Trophoblast cell (in vitro differentiated cells and primary cell): ENCODE measurements around the gene NF1.

Experiments used
- DNase-seq, 2 donors: peaks; one replicate each; pipeline ENCODE4 v3.0.0-alpha.2; 2016
- H2AFZ ChIP-seq: 2 replicates; pipeline ENCODE4 v1.6.1; 2013; ENCODE audit warnings: low read length, moderate library complexity, mild to moderate bottlenecking; ENCODE audit not compliant: insufficient read depth, poor library complexity
- H2AK5ac ChIP-seq: 2 replicates; pipeline ENCODE4 v1.6.1; 2013; ENCODE audit warnings: mild to moderate bottlenecking, low read length
- H2BK120ac ChIP-seq: 2 replicates; pipeline ENCODE4 v1.6.1; 2013; ENCODE audit warnings: low read length, mild to moderate bottlenecking, moderate library complexity; ENCODE audit not compliant: insufficient read depth, poor library complexity
- H2BK12ac ChIP-seq: 2 replicates; pipeline ENCODE4 v1.6.1; 2013; ENCODE audit warnings: mild to moderate bottlenecking, low read length, moderate library complexity
- H2BK5ac ChIP-seq: 2 replicates; pipeline ENCODE4 v1.6.1; 2013; ENCODE audit warnings: low read length, low read depth, moderate library complexity, mild to moderate bottlenecking; ENCODE audit not compliant: poor library complexity
- H3K14ac ChIP-seq: 2 replicates; pipeline ENCODE4 v1.6.1; 2013; ENCODE audit warnings: mild to moderate bottlenecking, low read length
- H3K18ac ChIP-seq: 2 replicates; pipeline ENCODE4 v1.6.1; 2013; ENCODE audit warnings: mild to moderate bottlenecking, low read length
- H3K23ac ChIP-seq: 2 replicates; pipeline ENCODE4 v1.6.1; 2013; ENCODE audit warnings: low read length
- H3K27ac ChIP-seq: 2 replicates; pipeline ENCODE4 v1.5.1; 2013; ENCODE audit warnings: low read depth, mild to moderate bottlenecking, inconsistent platforms, low read length, moderate library complexity
- H3K27me3 ChIP-seq: 2 replicates; pipeline ENCODE4 v1.6.1; 2013; ENCODE audit warnings: inconsistent platforms, mild to moderate bottlenecking, low read length, moderate library complexity; ENCODE audit not compliant: insufficient read depth
- H3K36me3 ChIP-seq, 2 experiments: 1 replicate in 1 of 2; 2 replicates in 1 of 2; pipeline ENCODE4 v1.6.1; 2013; ENCODE audit warnings: low read length in 2 of 2, mild to moderate bottlenecking in 2 of 2, moderate library complexity in 1 of 2; ENCODE audit not compliant: insufficient read depth in 2 of 2, control insufficient read depth in 1 of 2
- H3K4ac ChIP-seq: 2 replicates; pipeline ENCODE4 v1.6.1; 2013; ENCODE audit warnings: low read depth, mild to moderate bottlenecking, low read length, moderate library complexity
- H3K4me1 ChIP-seq, 2 experiments: 1 replicate in 1 of 2; 2 replicates in 1 of 2; pipeline ENCODE4 v1.6.1; 2013; ENCODE audit warnings: low read length in 2 of 2, mild to moderate bottlenecking in 2 of 2, moderate library complexity in 1 of 2; ENCODE audit not compliant: insufficient read depth in 2 of 2, control insufficient read depth in 1 of 2
- H3K4me2 ChIP-seq: 2 replicates; pipeline ENCODE4 v1.6.1; 2013; ENCODE audit warnings: inconsistent platforms, mild to moderate bottlenecking, low read length, moderate library complexity
- H3K4me3 ChIP-seq: 2 replicates; pipeline ENCODE4 v1.5.1; 2013; ENCODE audit warnings: mild to moderate bottlenecking, low read depth, low read length, inconsistent platforms
- H3K79me1 ChIP-seq: one replicate; pipeline ENCODE4 v1.6.1; 2013; ENCODE audit warnings: low read length
- H3K79me2 ChIP-seq: 2 replicates; pipeline ENCODE4 v1.6.1; 2013; ENCODE audit warnings: low read length, mild to moderate bottlenecking; ENCODE audit not compliant: control insufficient read depth, insufficient read depth, poor library complexity
- H3K9ac ChIP-seq: 2 replicates; pipeline ENCODE4 v1.6.1; 2013; ENCODE audit warnings: mild to moderate bottlenecking, low read length
- H3K9me3 ChIP-seq: 2 replicates; pipeline ENCODE4 v1.6.1; 2013; ENCODE audit warnings: low read depth, mild to moderate bottlenecking, control low read depth, inconsistent platforms, low read length; ENCODE audit not compliant: insufficient read depth
- H4K12ac ChIP-seq: 2 replicates; pipeline ENCODE4 v1.6.1; 2013; ENCODE audit warnings: low read depth, mild to moderate bottlenecking, low read length, moderate library complexity
- H4K8ac ChIP-seq: 2 replicates; pipeline ENCODE4 v1.6.1; 2013; ENCODE audit warnings: low read depth, mild to moderate bottlenecking, low read length, moderate library complexity
- H4K91ac ChIP-seq: one replicate; pipeline ENCODE4 v1.6.1; 2013; ENCODE audit warnings: low read depth, mild to moderate bottlenecking, low read length, moderate library complexity
- WGBS: extraction: QIAGEN DNeasy Blood & Tissue Kit; methylation state at CpG from one replicate; pipeline ENCODE4 v1.1.7; 2013; ENCODE audit warnings: missing lambda C conversion rate; ENCODE audit not compliant: insufficient read length, insufficient coverage; ENCODE audit errors: extremely low coverage; 5-methylcytosine and 5-hydroxymethylcytosine counted together

Gene NF1

DNA sequence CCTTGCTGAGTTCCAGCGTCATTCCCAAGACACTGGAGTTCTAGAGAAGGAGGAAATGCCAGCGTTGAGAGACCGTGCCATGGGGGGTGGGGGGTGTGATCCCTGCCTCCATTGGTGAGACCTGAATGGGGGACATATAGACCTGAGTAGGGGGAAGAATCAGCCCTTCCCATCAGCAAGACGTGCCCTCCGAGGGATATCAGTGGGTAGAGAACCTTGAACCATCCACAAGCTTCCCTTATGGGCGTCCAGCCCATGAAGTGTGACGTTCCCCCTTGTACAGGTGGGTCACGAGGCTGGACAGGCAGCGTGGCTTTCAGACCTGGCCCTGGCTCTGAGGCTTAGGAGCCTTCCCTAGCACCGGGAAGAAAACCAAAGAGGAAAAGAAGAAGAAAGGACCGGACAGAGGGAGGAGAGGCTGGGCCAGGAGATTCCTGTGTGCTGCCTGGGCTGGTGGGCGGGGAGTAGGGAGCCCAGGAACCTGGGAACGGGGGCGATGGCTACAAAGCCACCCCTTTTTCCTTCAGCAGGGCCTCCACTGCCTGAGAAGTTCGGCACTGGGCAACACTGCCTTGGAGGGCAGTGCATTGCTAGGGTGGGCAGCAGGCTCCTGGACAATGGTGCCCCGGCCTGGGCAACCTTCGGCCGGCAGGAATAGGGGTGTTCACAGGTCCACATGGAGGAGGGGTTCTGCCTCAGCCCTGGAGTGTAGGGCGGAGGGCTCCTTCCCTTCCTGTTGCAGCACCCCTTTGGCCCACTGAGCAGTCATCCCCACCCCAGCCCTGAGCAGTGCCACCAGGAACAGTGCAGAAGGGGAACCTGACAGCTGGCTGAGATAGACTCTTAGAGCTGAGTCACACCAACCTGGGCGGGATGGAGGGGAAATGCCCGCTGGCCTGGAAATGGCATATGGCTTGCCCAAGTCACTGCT is 303.9 kb downstream of the NF1 start:
- no peak overlapping the region for H3K9ac ChIP-seq
- no peaks in the 10 kb centered on the region for H3K4me1 ChIP-seq
- H3K4me2 ChIP-seq, result no peak overlapping the region
- no peak overlapping the region for H4K12ac ChIP-seq
- H3K4me3 ChIP-seq, result no peak overlapping the region
- no peak overlapping the region for H3K4ac ChIP-seq
- no peaks in the 10 kb centered on the region for H3K79me1 ChIP-seq
- H3K23ac ChIP-seq, result no peak overlapping the region
- H4K91ac ChIP-seq, result no peak overlapping the region
- H3K79me2 ChIP-seq, result no peaks in the 10 kb centered on the region
- H3K18ac ChIP-seq, result no peak overlapping the region
- no peak for DNase-seq
- no peaks in the 10 kb centered on the region for H3K9me3 ChIP-seq
- H2BK12ac ChIP-seq, result no peak overlapping the region
- no peak overlapping the region for H3K27ac ChIP-seq
- H2BK120ac ChIP-seq, result no peak overlapping the region
- H3K36me3 ChIP-seq, result no peaks in the 10 kb centered on the region
- no peak overlapping the region for H3K14ac ChIP-seq
- no peaks in the 10 kb centered on the region for H3K27me3 ChIP-seq
- H4K8ac ChIP-seq, result no peak overlapping the region
- no peak overlapping the region for H2BK5ac ChIP-seq
- no peak overlapping the region for H2AK5ac ChIP-seq
- no CpG with 5 or more reads among the region's 21 CpGs for WGBS
- no peak overlapping the region for H2AFZ ChIP-seq

DNA sequence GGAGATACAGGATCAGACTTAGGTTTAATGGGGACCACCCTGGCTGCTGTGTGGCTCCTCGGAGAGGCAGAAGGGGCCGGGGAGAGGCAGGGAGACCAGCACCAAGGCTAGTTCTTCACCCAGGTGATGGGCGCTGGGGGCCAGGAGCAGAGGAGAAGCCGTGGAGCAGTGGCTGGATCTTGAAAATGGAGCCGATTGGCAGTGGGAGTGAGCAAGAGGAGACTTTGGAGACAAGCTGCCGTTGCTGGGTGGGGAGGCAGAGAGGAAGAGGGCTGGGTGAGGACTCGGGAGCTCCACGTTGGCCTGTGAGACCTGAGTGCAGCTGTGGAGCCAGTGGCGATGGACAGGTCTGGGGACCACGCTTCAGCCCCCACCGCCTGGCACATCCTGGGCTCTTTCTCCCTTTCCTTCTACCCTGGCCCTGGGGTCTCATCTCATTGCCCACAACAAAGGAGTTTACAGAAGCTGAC is 305.7 kb downstream of the NF1 start:
- no peak overlapping the region for H2BK12ac ChIP-seq
- no peaks in the 10 kb centered on the region for H3K79me2 ChIP-seq
- no peak overlapping the region for H4K8ac ChIP-seq
- no peak overlapping the region for H2AFZ ChIP-seq
- no peaks in the 10 kb centered on the region for H3K27me3 ChIP-seq
- no peaks in the 10 kb centered on the region for H3K36me3 ChIP-seq
- no peak overlapping the region for H4K91ac ChIP-seq
- no peak for DNase-seq
- no peak overlapping the region for H4K12ac ChIP-seq
- no peak overlapping the region for H2BK120ac ChIP-seq
- H3K27ac ChIP-seq, result no peak overlapping the region
- no peak overlapping the region for H3K23ac ChIP-seq
- no peak overlapping the region for H3K18ac ChIP-seq
- H3K4ac ChIP-seq, result no peak overlapping the region
- H2BK5ac ChIP-seq, result no peak overlapping the region
- H3K4me3 ChIP-seq, result no peak overlapping the region
- peaks cover 3% of the 10 kb centered on the region for H3K9me3 ChIP-seq
- no peak overlapping the region for H3K14ac ChIP-seq
- peaks cover 4 to 5% of the 10 kb centered on the region in 2 experiments for H3K4me1 ChIP-seq
- no peak overlapping the region for H3K4me2 ChIP-seq
- no CpG with 5 or more reads among the region's 11 CpGs for WGBS
- no peaks in the 10 kb centered on the region for H3K79me1 ChIP-seq
- no peak overlapping the region for H3K9ac ChIP-seq
- no peak overlapping the region for H2AK5ac ChIP-seq

DNA sequence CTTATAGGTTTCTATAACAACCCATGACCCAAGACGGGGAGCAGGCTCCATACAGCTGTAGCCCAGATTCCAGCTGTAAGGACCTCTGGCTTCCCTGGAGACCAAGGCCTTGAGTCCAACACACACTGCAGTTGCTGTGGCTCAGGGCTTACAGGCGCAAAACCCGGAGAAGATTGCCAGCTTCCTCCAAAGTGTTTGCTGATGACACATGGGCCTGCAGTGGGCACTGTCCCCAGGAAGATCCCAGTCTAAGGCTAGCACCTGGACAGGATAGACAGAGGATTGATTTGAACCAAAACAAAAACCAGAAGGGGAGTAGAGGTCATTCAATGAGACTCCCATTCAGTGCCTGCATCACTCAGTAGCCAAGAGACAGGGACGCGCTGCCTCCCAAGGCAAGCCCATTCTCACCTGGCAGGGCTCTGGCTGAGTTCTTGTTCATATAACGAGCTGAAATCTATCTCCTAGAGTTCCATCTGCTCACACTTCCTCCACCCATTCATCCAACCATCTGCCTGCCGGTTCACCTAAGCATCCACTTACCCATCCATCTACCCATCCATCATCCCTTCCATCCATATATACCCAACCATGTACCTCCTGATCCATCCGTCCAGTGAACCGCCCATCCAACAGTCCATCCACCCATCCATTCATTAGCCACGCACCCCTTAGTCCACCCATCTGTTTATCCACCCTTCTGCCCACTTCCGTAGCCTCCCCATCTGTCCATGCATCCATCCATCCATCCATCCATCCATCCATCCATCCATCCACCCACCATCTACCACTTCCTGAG is 306.9 kb downstream of the NF1 start:
- Histone ChIP-seq H3K14ac (no peak overlapping the region), H2AFZ (no peak overlapping the region), H3K4me2 (no peak overlapping the region), H3K4ac (no peak overlapping the region), H3K9me3 (peaks cover 3% of the 10 kb centered on the region), H2BK12ac (no peak overlapping the region), H3K9ac (no peak overlapping the region), H3K27ac (no peak overlapping the region), H3K79me2 (no peaks in the 10 kb centered on the region), H3K23ac (no peak overlapping the region), H2BK5ac (no peak overlapping the region), H3K36me3 (no peaks in the 10 kb centered on the region), H4K12ac (no peak overlapping the region), H2BK120ac (no peak overlapping the region), H3K79me1 (no peaks in the 10 kb centered on the region), H2AK5ac (no peak overlapping the region), H3K27me3 (no peaks in the 10 kb centered on the region), H3K4me1 (peaks cover 5 to 9% of the 10 kb centered on the region in 2 experiments), H3K4me3 (peak overlapping the region; percentile 5), H4K91ac (no peak overlapping the region), H3K18ac (no peak overlapping the region), H4K8ac (no peak overlapping the region)
- WGBS, result no CpG with 5 or more reads among the region's 11 CpGs
- no peak for DNase-seq

DNA sequence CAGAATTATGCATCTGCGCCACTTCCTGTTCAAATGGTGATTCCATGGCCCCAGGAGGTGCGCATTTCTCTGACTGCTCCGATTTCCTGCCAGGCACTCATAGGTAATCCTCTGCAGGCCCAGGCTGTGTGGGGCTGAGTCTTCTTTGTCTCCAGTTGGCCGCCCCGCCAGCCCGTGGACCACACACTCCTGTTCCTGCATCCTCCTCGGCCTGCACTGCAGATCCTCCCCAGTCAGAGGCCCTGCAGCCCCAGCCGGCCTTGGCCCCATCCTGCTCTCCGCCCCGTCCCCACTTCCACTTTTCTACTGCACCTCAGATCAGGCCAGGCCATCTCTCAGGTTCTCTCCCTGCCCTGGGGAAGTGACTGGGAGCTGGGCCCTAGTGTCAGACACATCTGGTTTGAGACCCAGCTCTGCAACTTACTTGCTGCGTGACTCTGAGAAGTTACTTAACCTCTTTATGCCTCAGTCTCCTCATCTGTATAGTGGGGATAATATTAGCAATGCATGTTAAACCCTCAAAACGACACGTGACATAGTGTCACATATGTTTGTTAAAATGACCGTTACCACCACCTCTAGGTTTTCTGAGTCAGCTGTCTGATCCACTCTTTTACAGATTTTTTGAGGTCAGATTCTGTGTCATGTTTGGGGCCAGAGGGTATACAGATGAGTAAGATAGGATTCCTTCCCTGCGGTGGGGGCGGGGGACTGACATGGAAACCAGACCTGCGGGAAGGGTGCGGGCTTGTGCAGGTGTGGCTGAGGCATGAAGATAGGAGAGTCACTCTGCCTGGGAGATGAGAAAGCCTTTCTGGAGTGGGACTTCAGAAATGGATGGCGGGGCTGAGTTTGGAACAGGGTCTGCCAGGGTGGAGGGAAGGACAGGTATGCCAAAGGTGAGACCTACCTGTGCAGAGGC is 309.5 kb downstream of the NF1 start:
- no peak overlapping the region for H2AFZ ChIP-seq
- no peak overlapping the region for H3K14ac ChIP-seq
- no peak overlapping the region for H3K4ac ChIP-seq
- no peak overlapping the region for H4K12ac ChIP-seq
- no peaks in the 10 kb centered on the region for H3K79me2 ChIP-seq
- H3K4me1 ChIP-seq, result peaks cover 5 to 9% of the 10 kb centered on the region in 2 experiments
- H4K8ac ChIP-seq, result no peak overlapping the region
- no peak overlapping the region for H2BK12ac ChIP-seq
- H3K18ac ChIP-seq, result no peak overlapping the region
- no peak overlapping the region for H2BK5ac ChIP-seq
- no peaks in the 10 kb centered on the region for H3K79me1 ChIP-seq
- WGBS, result no CpG with 5 or more reads among the region's 19 CpGs
- no peak overlapping the region for H3K4me2 ChIP-seq
- no peak overlapping the region for H3K23ac ChIP-seq
- H3K9ac ChIP-seq, result no peak overlapping the region
- no peaks in the 10 kb centered on the region for H3K27me3 ChIP-seq
- no peak overlapping the region for H4K91ac ChIP-seq
- H2BK120ac ChIP-seq, result no peak overlapping the region
- no peaks in the 10 kb centered on the region for H3K36me3 ChIP-seq
- H3K9me3 ChIP-seq, result peaks cover 3% of the 10 kb centered on the region
- peak; percentile 92 to 94 for DNase-seq
- no peak overlapping the region for H3K27ac ChIP-seq
- H3K4me3 ChIP-seq, result no peak overlapping the region
- no peak overlapping the region for H2AK5ac ChIP-seq
